ENCODE data around the gene TMEM178A.

GRCh38 chr2:39668576-39669080, 2.9 kb downstream of the TMEM178A start:
- no peak for TF ChIP-seq POLR2AphosphoS5 (IDR thresholded peaks at IDR 0.05; ENCODE audit: borderline replicate concordance, low read depth, low read length)
- TF ChIP-seq EZH2 (IDR thresholded peaks at IDR 0.05): no peak
- no peak for TF ChIP-seq FOXP2 (optimal IDR thresholded peaks at IDR 0.05; ENCODE audit: control extremely low read depth, extremely low read length, insufficient read depth)

Data from SK-N-MC (cell line).